Measurements from ENCODE around the gene EPB41L4B. TPM values are rescaled to one million over a fixed set of nuclear protein-coding genes. Genes with fewer than 3 reads are reported as not detected.

EPB41L4B gene
- total and polyA plus RNA-seq, 8 donors, result 36.8 to 122 (median 93.3) TPM

DNA sequence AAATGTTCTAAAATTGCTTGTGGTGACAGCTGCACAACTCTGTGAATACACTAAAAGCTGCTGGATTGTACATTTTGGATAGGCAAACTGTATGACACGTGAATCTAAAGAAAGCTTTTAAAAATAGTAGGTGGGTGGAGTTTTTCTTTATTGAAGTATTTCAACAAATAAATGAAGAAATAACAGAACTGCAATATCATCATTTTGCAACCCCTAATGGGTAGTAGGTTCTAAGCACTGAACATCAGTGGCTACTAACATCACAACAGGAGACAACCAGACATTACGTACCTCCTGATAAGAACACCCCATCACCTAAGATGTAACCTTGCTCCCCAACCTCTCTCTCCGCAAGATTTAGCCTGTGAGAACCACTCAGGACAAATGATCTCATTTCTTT, 38.6 kb downstream of the EPB41L4B start:
- no peaks in the 10 kb centered on the region for H3K36me3 ChIP-seq
- DNase-seq, result no peak
- intact Hi-C loops (cut with DNase I), result no loop called here
- WGBS, 2 donors, result 87% methylated on average over 3 of the region's 3 CpGs
- no peaks in the 10 kb centered on the region for H3K27me3 ChIP-seq
- H3K27ac ChIP-seq, result no peak overlapping the region
- FAIRE-seq, result no peak
- H3K4me3 ChIP-seq, result no peak overlapping the region
- TF ChIP-seq, protein P1, sequence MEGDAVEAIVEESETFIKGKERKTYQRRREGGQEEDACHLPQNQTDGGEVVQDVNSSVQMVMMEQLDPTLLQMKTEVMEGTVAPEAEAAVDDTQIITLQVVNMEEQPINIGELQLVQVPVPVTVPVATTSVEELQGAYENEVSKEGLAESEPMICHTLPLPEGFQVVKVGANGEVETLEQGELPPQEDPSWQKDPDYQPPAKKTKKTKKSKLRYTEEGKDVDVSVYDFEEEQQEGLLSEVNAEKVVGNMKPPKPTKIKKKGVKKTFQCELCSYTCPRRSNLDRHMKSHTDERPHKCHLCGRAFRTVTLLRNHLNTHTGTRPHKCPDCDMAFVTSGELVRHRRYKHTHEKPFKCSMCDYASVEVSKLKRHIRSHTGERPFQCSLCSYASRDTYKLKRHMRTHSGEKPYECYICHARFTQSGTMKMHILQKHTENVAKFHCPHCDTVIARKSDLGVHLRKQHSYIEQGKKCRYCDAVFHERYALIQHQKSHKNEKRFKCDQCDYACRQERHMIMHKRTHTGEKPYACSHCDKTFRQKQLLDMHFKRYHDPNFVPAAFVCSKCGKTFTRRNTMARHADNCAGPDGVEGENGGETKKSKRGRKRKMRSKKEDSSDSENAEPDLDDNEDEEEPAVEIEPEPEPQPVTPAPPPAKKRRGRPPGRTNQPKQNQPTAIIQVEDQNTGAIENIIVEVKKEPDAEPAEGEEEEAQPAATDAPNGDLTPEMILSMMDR (IDR thresholded peaks at IDR 0.05), result no peak
- peaks cover 32 to 37% (median 34%) of the 10 kb centered on the region in 3 donors for H3K4me1 ChIP-seq
- ATAC-seq, result no peak
- no peaks in the 10 kb centered on the region for H3K9me3 ChIP-seq

DNA sequence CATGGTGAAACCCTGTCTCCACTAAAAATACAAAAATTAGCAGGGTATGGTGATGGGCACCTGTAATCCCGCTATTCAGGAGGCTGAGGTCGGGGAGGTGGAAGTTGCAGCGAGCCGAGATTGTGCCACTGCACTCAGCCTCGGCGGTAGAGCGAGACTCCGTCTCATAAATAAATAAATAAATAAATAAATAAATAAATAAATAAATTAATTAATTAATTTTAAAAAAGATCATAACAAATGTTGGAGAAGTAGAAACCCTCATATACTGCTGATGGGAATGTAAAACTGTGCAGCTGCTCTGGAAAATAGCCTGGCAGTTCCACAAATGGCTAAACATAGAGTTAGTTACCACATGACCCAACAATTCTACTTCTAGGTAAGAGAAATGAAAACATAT, 39.3 kb downstream of the EPB41L4B start:
- no peaks in the 10 kb centered on the region for H3K9me3 ChIP-seq
- DNase-seq (peak in 1 of 6 donors; percentile 37), FAIRE-seq (no peak), ATAC-seq (no peak)
- peaks cover 32 to 39% (median 35%) of the 10 kb centered on the region in 3 donors for H3K4me1 ChIP-seq
- WGBS, 2 donors, result 97 to 98% methylated on average over 8 of the region's 8 CpGs
- intact Hi-C loops (cut with DNase I), result no loop called here
- H3K27me3 ChIP-seq, result no peaks in the 10 kb centered on the region
- no peak overlapping the region for H3K4me3 ChIP-seq
- H3K27ac ChIP-seq, result no peak overlapping the region
- TF ChIP-seq, protein P1 (IDR thresholded peaks at IDR 0.05), result no peak
- no peaks in the 10 kb centered on the region for H3K36me3 ChIP-seq

DNA sequence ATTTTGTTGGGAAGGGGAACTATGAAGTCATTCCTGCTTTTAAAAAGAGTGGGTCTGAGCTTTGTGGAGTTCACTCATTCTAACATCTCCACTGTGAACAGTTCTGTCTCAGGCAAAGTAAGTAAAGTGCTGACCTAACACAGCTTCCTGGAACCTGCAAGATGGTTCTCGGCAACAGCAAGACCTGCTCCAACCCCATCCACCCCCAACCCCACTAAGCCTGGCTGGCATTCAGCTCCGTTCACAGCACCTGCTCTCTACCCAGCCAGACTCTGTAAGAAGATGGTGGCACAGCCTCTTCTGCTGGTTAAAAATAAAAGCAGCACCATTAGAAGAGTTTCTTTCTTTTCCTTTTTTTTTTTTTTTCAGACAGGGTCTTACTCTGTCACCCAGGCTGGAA, 42.0 kb downstream of the EPB41L4B start:
- no peaks in the 10 kb centered on the region for H3K36me3 ChIP-seq
- H3K27me3 ChIP-seq, result no peaks in the 10 kb centered on the region
- 42 to 58% methylated on average over 2 of the region's 2 CpGs for WGBS, 2 donors
- no peaks in the 10 kb centered on the region for H3K9me3 ChIP-seq
- TF ChIP-seq, protein P1 (IDR thresholded peaks at IDR 0.05), result no peak
- ATAC-seq (peak in 3 of 4 donors; percentile 40 to 70 (median 66)), DNase-seq (peak in 5 of 6 donors; percentile 41 to 78 (median 49)), FAIRE-seq (no peak)
- intact Hi-C loops (cut with DNase I), result no loop called here
- H3K27ac ChIP-seq, result peak overlapping the region in 2 of 4 donors; percentile 67
- H3K4me1 ChIP-seq, result peaks cover 51 to 54% (median 53%) of the 10 kb centered on the region in 3 donors
- H3K4me3 ChIP-seq, result no peak overlapping the region

DNA sequence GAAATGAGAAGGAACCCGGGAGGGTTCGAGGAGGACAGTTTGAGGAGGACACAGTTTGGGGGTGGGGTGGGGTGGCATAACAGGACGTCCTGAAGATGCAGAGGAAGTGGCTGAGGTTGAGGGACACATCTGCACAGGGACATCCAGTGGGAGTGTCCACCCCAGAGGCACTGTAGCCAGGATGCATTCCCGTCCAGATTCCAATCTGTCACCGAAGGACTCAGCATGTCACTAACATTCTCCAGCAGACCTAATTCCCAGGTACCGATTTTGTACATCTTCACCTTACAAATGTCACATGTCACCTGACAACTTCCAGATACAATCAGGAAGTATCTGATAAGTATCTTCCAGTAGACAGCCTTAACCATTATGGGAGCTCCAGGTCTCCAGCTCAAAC, 42.6 kb downstream of the EPB41L4B start:
- intact Hi-C loops (cut with DNase I), result no loop called here
- peaks cover 49 to 54% (median 53%) of the 10 kb centered on the region in 3 donors for H3K4me1 ChIP-seq
- no peaks in the 10 kb centered on the region for H3K9me3 ChIP-seq
- H3K27me3 ChIP-seq, result no peaks in the 10 kb centered on the region
- H3K36me3 ChIP-seq, result no peaks in the 10 kb centered on the region
- no peak for FAIRE-seq
- 82% methylated on average over 6 of the region's 6 CpGs for WGBS, 2 donors
- TF ChIP-seq, protein P1 (IDR thresholded peaks at IDR 0.05), result no peak
- ATAC-seq, result no peak
- peak overlapping the region in 2 of 4 donors; percentile 67 for H3K27ac ChIP-seq
- peak in 1 of 6 donors; percentile 39 for DNase-seq
- H3K4me3 ChIP-seq, result no peak overlapping the region

DNA sequence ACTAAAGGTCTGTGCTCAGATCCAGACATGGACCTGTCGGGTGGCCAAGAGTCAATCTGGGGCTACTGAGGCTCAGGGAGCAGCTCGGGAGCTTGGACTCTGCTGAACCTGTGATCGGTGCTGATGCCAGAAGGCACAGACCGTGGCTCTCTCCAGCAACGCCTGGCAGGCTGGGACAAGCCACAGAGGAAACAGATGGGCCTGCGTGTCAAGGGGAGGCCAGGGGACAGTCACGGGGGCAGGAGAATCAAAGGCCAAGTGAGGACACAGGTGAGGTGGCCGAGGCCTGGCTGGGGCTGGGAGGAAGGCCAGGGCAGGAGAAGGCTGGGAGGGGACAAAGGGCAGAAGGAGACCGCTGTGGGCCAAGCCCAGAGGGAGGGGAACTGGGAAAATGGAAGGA, 43.4 kb downstream of the EPB41L4B start:
- intact Hi-C loops (cut with DNase I), result no loop called here
- no peak for FAIRE-seq

More for the DNA sequence above, 43.4 kb downstream of the EPB41L4B start:
- WGBS, 2 donors, result 37 to 39% methylated on average over 9 of the region's 9 CpGs
- H3K36me3 ChIP-seq, result no peaks in the 10 kb centered on the region
- H3K4me1 ChIP-seq, result peaks cover 46 to 54% (median 51%) of the 10 kb centered on the region in 3 donors
- peak overlapping the region in 3 of 4 donors; percentile 39 to 67 (median 67) for H3K27ac ChIP-seq
- peak; percentile 47 to 58 (median 52) for ATAC-seq
- TF ChIP-seq, protein P1 (IDR thresholded peaks at IDR 0.05), result no peak
- H3K27me3 ChIP-seq, result no peaks in the 10 kb centered on the region
- no peaks in the 10 kb centered on the region for H3K9me3 ChIP-seq
- peak in 5 of 6 donors; percentile 62 to 77 (median 64) for DNase-seq
- H3K4me3 ChIP-seq, result no peak overlapping the region
